ENCODE data around the gene TBC1D22B.

The TBC1D22B gene

GRCh38 chr6:37222125-37222967 lies 35.2 kb upstream of the TBC1D22B start (continued):
- TF ChIP-seq ZBTB11 (tag by site-specific recombination; conservative IDR thresholded peaks at IDR 0.05; ENCODE audit: low read depth), result peak; percentile 70
- peak; percentile 69; the same call in 1 of the 2 replicates for TF ChIP-seq ZNF223 (tag by site-specific recombination; IDR thresholded peaks at IDR 0.05)
- TF ChIP-seq ZNF10 (tag by site-specific recombination; IDR thresholded peaks at IDR 0.05), result peak; percentile 98
- no peak for TF ChIP-seq HOXC10 (CRISPR knock-in tag; IDR thresholded peaks at IDR 0.05)
- TF ChIP-seq ZNF48 (tag by site-specific recombination; IDR thresholded peaks at IDR 0.05), result no peak
- TF ChIP-seq PRDM2 (tag by site-specific recombination; IDR thresholded peaks at IDR 0.05; ENCODE audit: borderline replicate concordance), result no peak
- no peak for TF ChIP-seq HIC1 (tag by site-specific recombination; IDR thresholded peaks at IDR 0.05)
- no peak for TF ChIP-seq ZNF239 (tag by site-specific recombination; IDR thresholded peaks at IDR 0.05)
- TF ChIP-seq ZNF768 (tag by site-specific recombination; IDR thresholded peaks at IDR 0.05), result peak; percentile 99
- no peak for TF ChIP-seq ZNF624 (tag by site-specific recombination; IDR thresholded peaks at IDR 0.05)
- no peak for TF ChIP-seq ZNF114 (tag by site-specific recombination; IDR thresholded peaks at IDR 0.05)
- TF ChIP-seq ZNF660 (tag by site-specific recombination; IDR thresholded peaks at IDR 0.05), result peak; percentile 70; the same call in 1 of the 2 replicates
- TF ChIP-seq ZNF398 (tag by site-specific recombination; IDR thresholded peaks at IDR 0.05), result peak; percentile 25; the same call in 1 of the 2 replicates
- TF ChIP-seq ZNF571 (tag by site-specific recombination; IDR thresholded peaks at IDR 0.05), result no peak
- no peak for TF ChIP-seq ZNF146 (tag by site-specific recombination; IDR thresholded peaks at IDR 0.05)
- TF ChIP-seq ZNF521 (tag by site-specific recombination; IDR thresholded peaks at IDR 0.05), result no peak
- TF ChIP-seq ZNF707 (tag by site-specific recombination; IDR thresholded peaks at IDR 0.05), result no peak
- no peak for TF ChIP-seq ZNF747 (tag by site-specific recombination; IDR thresholded peaks at IDR 0.05)
- no peak for TF ChIP-seq ZNF529 (tag by site-specific recombination; IDR thresholded peaks at IDR 0.05; ENCODE audit: insufficient replicate concordance)
- TF ChIP-seq KLF9 (tag by site-specific recombination; IDR thresholded peaks at IDR 0.05; ENCODE audit: low read depth), result peak; percentile 85
- TF ChIP-seq ZFP37 (tag by site-specific recombination; IDR thresholded peaks at IDR 0.05), result no peak
- no peak for TF ChIP-seq ZNF558 (tag by site-specific recombination; IDR thresholded peaks at IDR 0.05)
- TF ChIP-seq ZBTB48 (tag by site-specific recombination; IDR thresholded peaks at IDR 0.05), result no peak
- no peak for TF ChIP-seq ZNF548 (tag by site-specific recombination; IDR thresholded peaks at IDR 0.05)
- TF ChIP-seq ZNF561 (tag by site-specific recombination; IDR thresholded peaks at IDR 0.05; ENCODE audit: borderline replicate concordance), result peak; percentile 97; the same call in 1 of the 2 replicates

All from HEK293 (cell line).